Prostate gland (tissue), 2 donors: Measurements from ENCODE around the gene NRDC.

Source experiments
- POLR2A ChIP-seq: fragments of 450-650 bp; IDR thresholded peaks from one replicate; pipeline ENCODE4 v1.6.1; 2016; ENCODE audit warnings: antibody characterized with exemption, mild to moderate bottlenecking
- TF ChIP-seq, protein P1 (sequence below), 4 experiments: fragments of 200-600 bp in 2 of 4; fragments of 450-650 bp in 2 of 4; sonication (generic) in 2 of 4; IDR thresholded peaks; 1 replicate in 3 of 4; 2 replicates in 1 of 4; pipeline ENCODE4 v1.5.1; 2016 to 2019; ENCODE audit warnings: antibody characterized with exemption in 4 of 4, mild to moderate bottlenecking in 2 of 4, moderate library complexity in 2 of 4

GRCh38 chr1:51818487-51818886 is 60.0 kb downstream of the NRDC start:
- TF ChIP-seq, protein P1, sequence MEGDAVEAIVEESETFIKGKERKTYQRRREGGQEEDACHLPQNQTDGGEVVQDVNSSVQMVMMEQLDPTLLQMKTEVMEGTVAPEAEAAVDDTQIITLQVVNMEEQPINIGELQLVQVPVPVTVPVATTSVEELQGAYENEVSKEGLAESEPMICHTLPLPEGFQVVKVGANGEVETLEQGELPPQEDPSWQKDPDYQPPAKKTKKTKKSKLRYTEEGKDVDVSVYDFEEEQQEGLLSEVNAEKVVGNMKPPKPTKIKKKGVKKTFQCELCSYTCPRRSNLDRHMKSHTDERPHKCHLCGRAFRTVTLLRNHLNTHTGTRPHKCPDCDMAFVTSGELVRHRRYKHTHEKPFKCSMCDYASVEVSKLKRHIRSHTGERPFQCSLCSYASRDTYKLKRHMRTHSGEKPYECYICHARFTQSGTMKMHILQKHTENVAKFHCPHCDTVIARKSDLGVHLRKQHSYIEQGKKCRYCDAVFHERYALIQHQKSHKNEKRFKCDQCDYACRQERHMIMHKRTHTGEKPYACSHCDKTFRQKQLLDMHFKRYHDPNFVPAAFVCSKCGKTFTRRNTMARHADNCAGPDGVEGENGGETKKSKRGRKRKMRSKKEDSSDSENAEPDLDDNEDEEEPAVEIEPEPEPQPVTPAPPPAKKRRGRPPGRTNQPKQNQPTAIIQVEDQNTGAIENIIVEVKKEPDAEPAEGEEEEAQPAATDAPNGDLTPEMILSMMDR (IDR thresholded peaks at IDR 0.05): no peak
- TF ChIP-seq POLR2A: no peak
